ENCODE results near the gene YES1. TPM values are rescaled to one million over a fixed set of nuclear protein-coding genes. Genes with fewer than 3 reads are reported as not detected.

YES1 gene
- polyA plus RNA-seq, 1 experiment, result 11.3 TPM

DNA sequence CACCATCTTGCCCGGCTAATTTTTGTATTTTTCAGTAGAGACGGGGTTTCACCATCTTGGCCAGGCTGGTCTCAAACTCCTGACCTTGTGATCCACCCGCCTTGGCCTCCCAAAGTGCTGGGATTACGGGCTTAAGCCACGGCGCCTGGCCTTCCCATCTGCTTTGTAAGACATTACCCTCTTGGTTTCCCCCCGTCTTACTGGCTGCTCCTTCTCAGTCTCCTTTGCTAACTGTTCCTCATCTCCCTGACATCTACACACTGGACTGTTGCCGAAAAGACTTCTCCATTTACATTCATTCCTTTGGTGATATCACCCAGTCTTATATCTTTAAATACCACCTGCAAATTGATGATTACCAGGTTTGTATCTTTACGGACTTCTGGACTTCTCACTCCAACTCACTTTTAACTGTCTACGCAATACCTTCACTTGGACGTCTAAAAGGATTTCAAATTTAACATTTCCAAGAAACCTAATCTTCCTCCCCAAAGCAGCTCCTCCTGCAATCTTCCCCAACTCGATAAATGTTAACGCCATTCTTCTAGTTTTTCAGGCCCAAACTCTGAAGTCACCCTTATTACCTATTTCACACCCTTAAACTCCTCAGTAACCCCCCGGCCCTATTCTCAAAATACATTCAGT is 37.9 kb downstream of the YES1 start:
- Histone ChIP-seq H3K4me3 (ENCODE audit: low read depth, low read length) (no peak overlapping the region), H3K27me3 (ENCODE audit: control insufficient read depth, insufficient read depth, low read length) (no peaks in the 10 kb centered on the region), H3K36me3 (ENCODE audit: control insufficient read depth, insufficient read depth, low read length) (no peaks in the 10 kb centered on the region)
- TF ChIP-seq, protein P1, sequence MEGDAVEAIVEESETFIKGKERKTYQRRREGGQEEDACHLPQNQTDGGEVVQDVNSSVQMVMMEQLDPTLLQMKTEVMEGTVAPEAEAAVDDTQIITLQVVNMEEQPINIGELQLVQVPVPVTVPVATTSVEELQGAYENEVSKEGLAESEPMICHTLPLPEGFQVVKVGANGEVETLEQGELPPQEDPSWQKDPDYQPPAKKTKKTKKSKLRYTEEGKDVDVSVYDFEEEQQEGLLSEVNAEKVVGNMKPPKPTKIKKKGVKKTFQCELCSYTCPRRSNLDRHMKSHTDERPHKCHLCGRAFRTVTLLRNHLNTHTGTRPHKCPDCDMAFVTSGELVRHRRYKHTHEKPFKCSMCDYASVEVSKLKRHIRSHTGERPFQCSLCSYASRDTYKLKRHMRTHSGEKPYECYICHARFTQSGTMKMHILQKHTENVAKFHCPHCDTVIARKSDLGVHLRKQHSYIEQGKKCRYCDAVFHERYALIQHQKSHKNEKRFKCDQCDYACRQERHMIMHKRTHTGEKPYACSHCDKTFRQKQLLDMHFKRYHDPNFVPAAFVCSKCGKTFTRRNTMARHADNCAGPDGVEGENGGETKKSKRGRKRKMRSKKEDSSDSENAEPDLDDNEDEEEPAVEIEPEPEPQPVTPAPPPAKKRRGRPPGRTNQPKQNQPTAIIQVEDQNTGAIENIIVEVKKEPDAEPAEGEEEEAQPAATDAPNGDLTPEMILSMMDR (IDR thresholded peaks at IDR 0.05; ENCODE audit: insufficient read depth, low read depth, low read length), result no peak
- CTCF ChIA-PET, result interaction anchor here (1.0 kb wide), 1 partner anchor 11 kb away, joined by 3 read pairs; no protein-coding TSS in a partner anchor
- DNase-seq (ENCODE audit: low read depth), result no peak
- POLR2A ChIA-PET, result no interaction called here

DNA sequence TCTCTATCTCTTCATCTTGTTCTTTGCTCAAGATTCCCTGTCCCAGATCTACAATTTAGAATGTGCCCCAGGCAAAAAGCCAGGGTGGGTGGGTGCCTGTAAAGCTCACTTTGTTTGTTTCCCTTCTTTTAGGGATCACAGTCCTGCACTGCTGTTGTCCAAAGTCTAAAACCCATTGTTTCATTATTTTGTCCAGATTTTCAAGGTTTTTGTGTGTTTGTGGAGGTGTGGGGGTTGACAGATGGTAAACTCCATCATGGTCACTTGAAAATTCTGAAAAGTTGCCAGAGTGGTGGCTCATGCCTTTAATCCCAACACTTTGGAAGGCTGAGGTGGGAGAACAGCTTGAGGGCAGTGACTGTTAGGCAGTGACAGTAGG is 41.5 kb downstream of the YES1 start:
- H3K27me3 ChIP-seq (ENCODE audit: control insufficient read depth, insufficient read depth, low read length), result no peaks in the 10 kb centered on the region
- POLR2A ChIA-PET, result no interaction called here
- CTCF ChIA-PET, result interaction anchor here (0.6 kb wide), 1 partner anchor 114 kb away, joined by 3 read pairs; no protein-coding TSS in a partner anchor
- TF ChIP-seq, protein P1 (IDR thresholded peaks at IDR 0.05; ENCODE audit: insufficient read depth, low read depth, low read length), result no peak
- no peak overlapping the region for H3K4me3 ChIP-seq (ENCODE audit: low read depth, low read length)
- DNase-seq (ENCODE audit: low read depth), result no peak
- no peaks in the 10 kb centered on the region for H3K36me3 ChIP-seq (ENCODE audit: control insufficient read depth, insufficient read depth, low read length)

DNA sequence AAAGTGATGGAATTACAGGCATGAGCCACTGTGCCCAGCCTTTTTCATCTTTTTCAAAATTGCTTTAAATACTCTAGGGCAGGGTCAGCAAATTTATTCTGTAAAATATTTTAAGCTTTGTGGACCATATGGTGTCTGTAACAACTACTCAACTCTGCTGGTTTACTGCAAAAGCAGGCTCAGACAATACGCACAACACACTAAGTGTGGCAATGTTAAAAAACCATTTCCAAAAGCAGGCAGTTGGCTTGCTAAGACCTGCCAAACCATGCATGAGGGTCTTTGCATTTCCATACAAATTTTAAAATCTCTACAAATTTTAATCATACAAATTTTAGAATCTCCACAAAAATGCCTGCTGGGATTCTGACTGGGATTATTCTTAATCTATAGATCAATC is 44.1 kb downstream of the YES1 start:
- H3K36me3 ChIP-seq (ENCODE audit: control insufficient read depth, insufficient read depth, low read length), result no peaks in the 10 kb centered on the region
- TF ChIP-seq, protein P1 (IDR thresholded peaks at IDR 0.05; ENCODE audit: insufficient read depth, low read depth, low read length), result no peak
- POLR2A ChIA-PET, result no interaction called here
- no peaks in the 10 kb centered on the region for H3K27me3 ChIP-seq (ENCODE audit: control insufficient read depth, insufficient read depth, low read length)
- DNase-seq (ENCODE audit: low read depth), result no peak
- CTCF ChIA-PET, result no interaction called here
- H3K4me3 ChIP-seq (ENCODE audit: low read depth, low read length), result no peak overlapping the region

DNA sequence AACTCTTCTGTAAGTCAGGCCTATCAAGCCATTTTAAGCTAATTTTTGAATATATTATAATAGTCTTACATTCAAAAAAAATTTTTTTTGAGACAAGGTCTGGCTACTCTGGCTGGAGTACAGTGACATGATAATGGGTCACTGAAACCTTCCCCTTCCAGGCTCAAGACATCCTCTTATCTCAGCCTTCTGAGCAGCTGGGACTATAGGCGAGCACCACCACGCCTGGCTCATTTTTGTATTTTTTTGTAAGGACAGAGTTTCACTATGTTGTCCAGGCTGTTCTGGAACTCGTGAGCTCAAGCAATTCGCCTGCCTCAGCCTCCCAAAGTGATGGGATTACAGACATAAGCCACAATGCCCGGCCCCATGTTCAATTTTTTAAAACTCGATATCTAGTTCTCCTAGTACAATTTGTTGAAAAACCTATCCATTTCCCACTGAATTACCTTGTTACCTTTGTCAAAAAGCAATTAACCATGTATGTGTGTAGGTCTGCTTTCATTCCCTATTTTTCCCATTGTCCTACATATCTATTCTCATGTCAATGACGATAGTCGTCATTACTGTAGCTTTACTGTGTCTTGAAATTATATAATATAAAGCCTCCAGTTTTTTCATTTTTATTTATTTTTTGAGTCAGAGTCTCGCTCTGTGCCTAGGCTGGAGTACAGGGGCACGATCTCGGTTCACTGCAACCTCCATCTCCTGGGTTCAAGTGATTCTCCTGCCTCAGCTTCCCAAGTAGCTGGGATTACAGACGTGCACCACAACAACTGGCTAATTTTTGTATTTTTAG is 44.8 kb downstream of the YES1 start:
- DNase-seq (ENCODE audit: low read depth), result no peak
- TF ChIP-seq, protein P1 (IDR thresholded peaks at IDR 0.05; ENCODE audit: insufficient read depth, low read depth, low read length), result no peak
- no peak overlapping the region for H3K4me3 ChIP-seq (ENCODE audit: low read depth, low read length)
- H3K36me3 ChIP-seq (ENCODE audit: control insufficient read depth, insufficient read depth, low read length), result no peaks in the 10 kb centered on the region
- no peaks in the 10 kb centered on the region for H3K27me3 ChIP-seq (ENCODE audit: control insufficient read depth, insufficient read depth, low read length)
- ChIA-PET CTCF (interaction anchor here (1.0 kb wide), 1 partner anchor 26 kb away, joined by 3 read pairs; no protein-coding TSS in a partner anchor), POLR2A (no interaction called here)

DNA sequence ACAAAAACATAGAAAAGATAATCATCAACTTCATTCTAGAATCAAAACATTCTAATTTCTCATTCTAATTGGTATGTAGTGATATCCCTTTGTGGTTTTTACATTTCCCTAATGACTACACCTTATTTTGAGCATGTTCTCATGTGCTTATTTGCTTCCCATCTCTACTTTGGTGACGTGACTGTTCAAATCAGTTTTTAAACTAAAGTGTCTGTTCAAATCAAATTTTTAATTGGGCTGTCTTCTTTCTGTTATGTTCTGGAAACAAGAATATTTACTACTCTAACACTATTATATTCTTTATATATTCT is 45.5 kb downstream of the YES1 start:
- Histone ChIP-seq H3K4me3 (ENCODE audit: low read depth, low read length) (no peak overlapping the region), H3K27me3 (ENCODE audit: control insufficient read depth, insufficient read depth, low read length) (no peaks in the 10 kb centered on the region), H3K36me3 (ENCODE audit: control insufficient read depth, insufficient read depth, low read length) (no peaks in the 10 kb centered on the region)
- POLR2A ChIA-PET, result no interaction called here
- no peak for DNase-seq (ENCODE audit: low read depth)
- TF ChIP-seq, protein P1 (IDR thresholded peaks at IDR 0.05; ENCODE audit: insufficient read depth, low read depth, low read length), result no peak
- CTCF ChIA-PET, result interaction anchor here (1.0 kb wide), 1 partner anchor 25 kb away, joined by 3 read pairs; no protein-coding TSS in a partner anchor

All from BJ (cell line).